ENCODE results near the gene TRABD2B.

- TF ChIP-seq CTCF (IDR thresholded peaks at IDR 0.05; ENCODE audit: insufficient read depth, low read length, poor library complexity, severe bottlenecking), result no peak
- TF ChIP-seq EZH2phosphoT487 (conservative IDR thresholded peaks at IDR 0.05; ENCODE audit: low read length), result no peak
These were observed 142.0 kb downstream of the TRABD2B start for GRCh38 chr1:47855230-47855629.
